H1 (cell line): ENCODE results near the gene HDAC9. TPM values are rescaled to one million over a fixed set of nuclear protein-coding genes. Genes with fewer than 3 reads are reported as not detected.

Source experiments
- CTCF ChIA-PET: fragments of 300-600 bp; sonication (Branson Sonifier 250); formaldehyde crosslinking; loops from one replicate; lab custom pipeline; 2021; ENCODE audit not compliant: partially characterized antibody; lab: Charles Lee
- POLR2A ChIA-PET: fragments of 300-600 bp; sonication (Branson Sonifier 250); formaldehyde crosslinking; loops from one replicate; lab custom pipeline; 2021; ENCODE audit warnings: inconsistent platforms; ENCODE audit not compliant: partially characterized antibody; lab: Charles Lee
- DNase-seq, 2 experiments: peaks; one replicate each; pipeline versions ENCODE4 v3.0.0 to v3.0.0-alpha.2; 2010 to 2022; ENCODE audit warnings: low spot score in 2 of 2, low read depth in 1 of 2, mixed read lengths in 1 of 2
- FAIRE-seq: peaks from 2 replicates; lab custom pipeline; 2011; peaks lifted over from hg19 to GRCh38; lab: Jason Lieb, UNC
- H2AFZ ChIP-seq: 2 replicates; pipeline ENCODE4 v1.8.1; 2012; ENCODE audit warnings: low read length, inconsistent platforms
- H2AK5ac ChIP-seq: 2 replicates; pipeline ENCODE4 v1.6.1; 2013; ENCODE audit warnings: low read depth, low read length
- H2BK120ac ChIP-seq: replicated peaks from 2 replicates; pipeline ENCODE3; 2013; ENCODE audit warnings: low read depth, low read length, inconsistent platforms
- H2BK12ac ChIP-seq: 2 replicates; pipeline ENCODE4 v1.6.1; 2013; ENCODE audit warnings: low read depth, low read length
- H2BK15ac ChIP-seq: 2 replicates; pipeline ENCODE4 v1.6.1; 2013; ENCODE audit warnings: low read length
- H2BK20ac ChIP-seq: 2 replicates; pipeline ENCODE4 v1.6.1; 2013; ENCODE audit warnings: low read length
- H2BK5ac ChIP-seq: 2 replicates; pipeline ENCODE4 v1.6.1; 2013; ENCODE audit warnings: low read depth, low read length
- H3K14ac ChIP-seq: 2 replicates; pipeline ENCODE4 v1.6.1; 2013; ENCODE audit warnings: inconsistent platforms; ENCODE audit not compliant: insufficient read length
- H3K18ac ChIP-seq: 2 replicates; pipeline ENCODE4 v1.6.1; 2013; ENCODE audit warnings: low read length; ENCODE audit errors: extremely low read depth
- H3K23ac ChIP-seq: 2 replicates; pipeline ENCODE4 v1.6.1; 2013; ENCODE audit warnings: inconsistent platforms; ENCODE audit not compliant: insufficient read length
- H3K23me2 ChIP-seq: 2 replicates; pipeline ENCODE4 v1.6.1; 2013; ENCODE audit warnings: low read depth, low read length
- H3K27ac ChIP-seq: 2 replicates; pipeline ENCODE4 v1.6.1; 2011; ENCODE audit warnings: low read depth, low read length, inconsistent platforms
- H3K27me3 ChIP-seq, 4 experiments: replicated peaks in 1 of 4; 1 replicate in 1 of 4; 2 replicates in 3 of 4; pipeline versions ENCODE4 v1.6.1 to v1.8.1; 2011 to 2013; ENCODE audit warnings: low read length in 3 of 4, mild to moderate bottlenecking in 3 of 4, inconsistent platforms in 2 of 4, mixed read lengths in 2 of 4, moderate library complexity in 1 of 4; ENCODE audit not compliant: control insufficient read depth in 3 of 4, insufficient read depth in 3 of 4; ENCODE audit errors: extremely low read depth in 1 of 4
- H3K36me3 ChIP-seq, 4 experiments: 2 replicates each; pipeline versions ENCODE4 v1.6.1 to v1.8.1; 2011 to 2013; ENCODE audit warnings: mild to moderate bottlenecking in 4 of 4, low read length in 3 of 4, moderate library complexity in 2 of 4, control low read depth in 1 of 4, inconsistent platforms in 1 of 4; ENCODE audit not compliant: insufficient read depth in 4 of 4, control insufficient read depth in 2 of 4
- H3K4ac ChIP-seq: replicated peaks from 2 replicates; pipeline ENCODE3; 2013; ENCODE audit warnings: low read length, low read depth, mixed read lengths, inconsistent platforms; ENCODE audit not compliant: insufficient read length
- H3K4me1 ChIP-seq, 4 experiments: replicated peaks in 1 of 4; 1 replicate in 1 of 4; 2 replicates in 3 of 4; pipeline versions ENCODE4 v1.6.1 to v1.8.1; 2011 to 2013; ENCODE audit warnings: low read length in 3 of 4, inconsistent platforms in 2 of 4, mixed read lengths in 1 of 4; ENCODE audit not compliant: insufficient read depth in 4 of 4, control insufficient read depth in 3 of 4
- H3K4me2 ChIP-seq, 2 experiments: 2 replicates each; pipeline versions ENCODE4 v1.6.1 to v1.8.1; 2011 to 2013; ENCODE audit warnings: low read depth in 2 of 2, low read length in 2 of 2, control low read depth in 1 of 2, inconsistent platforms in 1 of 2, mild to moderate bottlenecking in 1 of 2; ENCODE audit not compliant: insufficient read depth in 1 of 2
- H3K4me3 ChIP-seq, 4 experiments: fragments of 200-600, 300-600 bp in 1 of 4; sonication (generic), shearing (Covaris generic), sonication (Bioruptor Twin) in 1 of 4; 2 replicates each; pipeline versions ENCODE4 v1.5.1 to v1.8.1; 2011 to 2016; ENCODE audit warnings: low read length in 4 of 4, low read depth in 3 of 4, control low read depth in 2 of 4, inconsistent platforms in 2 of 4, mild to moderate bottlenecking in 2 of 4, mixed read lengths in 1 of 4, moderate library complexity in 1 of 4; ENCODE audit not compliant: insufficient read depth in 2 of 4; ENCODE audit errors: extremely low read depth in 1 of 4
- H3K56ac ChIP-seq: replicated peaks from 2 replicates; pipeline ENCODE3; 2013; ENCODE audit warnings: low read depth, mild to moderate bottlenecking, mixed read lengths, low read length, inconsistent platforms; ENCODE audit not compliant: insufficient read length
- H3K79me1 ChIP-seq: 2 replicates; pipeline ENCODE4 v1.6.1; 2013; ENCODE audit warnings: low read depth, low read length, control low read depth
- H3K79me2 ChIP-seq, 2 experiments: 2 replicates each; pipeline versions ENCODE4 v1.6.1 to v1.8.1; 2012 to 2013; ENCODE audit warnings: low read length in 2 of 2, mild to moderate bottlenecking in 2 of 2, inconsistent platforms in 1 of 2; ENCODE audit not compliant: insufficient read depth in 2 of 2, control insufficient read depth in 1 of 2
- H3K9ac ChIP-seq, 4 experiments: replicated peaks in 1 of 4; 1 replicate in 1 of 4; 2 replicates in 3 of 4; pipeline versions ENCODE4 v1.6.1 to v1.8.1; 2011 to 2013; ENCODE audit warnings: low read depth in 3 of 4, low read length in 3 of 4, control low read depth in 2 of 4, mild to moderate bottlenecking in 2 of 4, moderate library complexity in 2 of 4, inconsistent platforms in 1 of 4; ENCODE audit errors: extremely low read depth in 1 of 4
- H3K9me3 ChIP-seq, 2 experiments: 2 replicates each; pipeline versions ENCODE4 v1.6.1 to v1.8.1; 2012 to 2013; ENCODE audit warnings: mild to moderate bottlenecking in 2 of 2, moderate library complexity in 2 of 2, control low read depth in 1 of 2, inconsistent platforms in 1 of 2, low read depth in 1 of 2, low read length in 1 of 2, mixed read lengths in 1 of 2; ENCODE audit not compliant: insufficient read depth in 2 of 2
- H4K20me1 ChIP-seq, 2 experiments: replicated peaks in 1 of 2; 2 replicates each; pipeline versions ENCODE3 to v1.8.1; 2011 to 2013; ENCODE audit warnings: inconsistent platforms in 2 of 2, low read length in 2 of 2, mild to moderate bottlenecking in 1 of 2; ENCODE audit not compliant: insufficient read depth in 2 of 2, control insufficient read depth in 1 of 2
- H4K5ac ChIP-seq: 2 replicates; pipeline ENCODE4 v1.6.1; 2013; ENCODE audit warnings: low read length, low read depth, mixed read lengths, inconsistent platforms; ENCODE audit not compliant: insufficient read length
- H4K8ac ChIP-seq: 2 replicates; pipeline ENCODE4 v1.8.0; 2013; ENCODE audit warnings: mild to moderate bottlenecking, moderate library complexity, low read length, inconsistent platforms; ENCODE audit not compliant: insufficient read depth; ENCODE audit errors: extremely low read depth
- H4K91ac ChIP-seq: replicated peaks from 2 replicates; pipeline ENCODE3; 2013; ENCODE audit warnings: low read length, mixed read lengths, inconsistent platforms; ENCODE audit not compliant: insufficient read length
- WGBS, 2 experiments: shearing (Covaris generic) in 1 of 2; methylation state at CpG; one replicate each; pipeline versions ENCODE4 v1.1.6 to v1.1.7; 2013 to 2015; ENCODE audit warnings: low lambda C conversion rate in 2 of 2, mixed read lengths in 2 of 2, inconsistent platforms in 1 of 2, low coverage in 1 of 2, missing lambda C conversion rate in 1 of 2; ENCODE audit not compliant: insufficient replicate concordance in 2 of 2, insufficient coverage in 1 of 2, insufficient read length in 1 of 2; ENCODE audit errors: extremely low coverage in 1 of 2, missing lambda C conversion rate in 1 of 2; 5-methylcytosine and 5-hydroxymethylcytosine counted together
- polyA plus RNA-seq, 7 experiments: library from polyadenylated mRNA; depleted of rRNA in 3 of 7; stranded (reverse) in 5 of 7; unstranded in 2 of 7; fragments of >200 nt in 5 of 7; fragments of 200-250 nt in 2 of 7; gene quantifications; 1 replicate in 5 of 7; 2 replicates in 1 of 7; 4 replicates in 1 of 7; pipeline versions ENCODE4 v1.2.1 to v1.2.3, GENCODE V29; 2011 to 2013; ENCODE audit warnings: missing spikeins in 2 of 7, mixed read lengths in 2 of 7
- total RNA-seq: library from RNA; stranded (reverse); fragmentation: NEBNext Ultra II Directional; extraction: Animal tissue kit (Norgen Biotek cat#: 25700); gene quantifications from 2 replicates; pipeline ENCODE4 v1.2.1, GENCODE V29; 2021

Gene HDAC9
- total and polyA plus RNA-seq, 2 of the 8 experiments (the other 6 are each of a cell fraction or from before 2014, with no cell fraction given), result 9.5 to 13.1 TPM

DNA sequence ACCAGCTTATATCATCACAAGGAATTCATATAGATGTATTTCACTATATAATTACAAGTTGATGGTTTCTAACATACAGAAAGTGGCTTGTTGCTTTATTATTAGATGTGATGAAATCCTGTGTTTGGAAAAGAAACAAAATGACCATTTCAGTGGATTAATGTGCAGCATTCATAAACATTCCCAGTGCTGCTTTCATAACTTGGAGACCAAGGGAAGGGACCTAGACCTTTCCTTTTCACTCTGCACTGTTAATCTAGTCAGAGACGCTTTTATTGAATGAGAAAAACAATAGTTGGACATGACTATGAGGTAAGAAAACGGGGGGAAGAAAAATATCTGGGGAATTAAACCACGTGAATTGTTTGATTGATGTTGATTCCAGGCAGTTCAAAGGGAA is 160.0 kb downstream of the HDAC9 start:
- Histone ChIP-seq H3K4me2 (no peak overlapping the region), H3K23ac (no peak overlapping the region), H3K4ac (no peak overlapping the region), H2BK120ac (no peak overlapping the region), H4K8ac (no peak overlapping the region), H3K18ac (no peak overlapping the region), H3K4me1 (no peaks in the 10 kb centered on the region), H3K23me2 (no peaks in the 10 kb centered on the region), H2BK15ac (no peak overlapping the region), H3K9ac (no peak overlapping the region), H3K56ac (no peak overlapping the region), H3K36me3 (no peaks in the 10 kb centered on the region), H3K9me3 (no peaks in the 10 kb centered on the region), H3K27ac (no peak overlapping the region), H4K5ac (no peak overlapping the region), H2AK5ac (no peak overlapping the region), H4K91ac (no peak overlapping the region), H3K14ac (no peak overlapping the region), H3K27me3 (no peaks in the 10 kb centered on the region), H3K79me2 (no peaks in the 10 kb centered on the region), H2BK12ac (no peak overlapping the region), H4K20me1 (no peaks in the 10 kb centered on the region), H2BK5ac (no peak overlapping the region), H3K4me3 (no peak overlapping the region), H3K79me1 (no peaks in the 10 kb centered on the region), H2BK20ac (no peak overlapping the region), H2AFZ (no peak overlapping the region)
- FAIRE-seq (no peak), DNase-seq (no peak)
- WGBS, 2 experiments, result 81% methylated on average over 3 of the region's 3 CpGs; no CpG with 5 or more reads in 1 of the 2 experiments
- POLR2A ChIA-PET, result no interaction called here
- CTCF ChIA-PET, result interaction anchor here (0.9 to 2.8 kb wide), 5 partner anchors 9 to 304 kb away, joined by 3 to 15 read pairs (median 4); no protein-coding TSS in a partner anchor
